ENCODE data around the gene EDC4.

EDC4 gene

DNA sequence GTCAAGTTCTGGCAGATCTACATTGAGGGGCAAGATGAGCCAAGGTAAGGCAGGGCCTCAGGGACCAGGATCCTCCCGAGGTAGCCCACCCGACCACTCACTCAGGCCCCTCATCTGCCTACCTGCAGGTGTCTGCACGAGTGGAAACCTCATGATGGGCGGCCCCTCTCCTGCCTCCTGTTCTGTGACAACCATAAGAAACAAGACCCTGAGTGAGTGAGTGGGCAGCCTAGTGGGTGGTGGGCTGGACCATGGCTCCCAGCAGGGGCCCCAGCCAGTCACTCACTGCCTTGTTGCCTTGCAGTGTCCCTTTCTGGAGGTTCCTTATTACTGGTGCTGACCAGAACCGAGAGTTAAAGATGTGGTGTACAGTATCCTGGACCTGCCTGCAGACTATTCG lies 5.4 kb downstream of the EDC4 start:
- DNase-seq (ENCODE audit: low read depth) = no peak

- no peak for DNase-seq (ENCODE audit: low read depth)
Measured at GRCh38 chr16:67878846-67879245, 6.0 kb downstream of the EDC4 start.

GRCh38 chr16:67879462-67879861 lies 6.6 kb downstream of the EDC4 start:
- DNase-seq (ENCODE audit: low read depth) = no peak

DNA sequence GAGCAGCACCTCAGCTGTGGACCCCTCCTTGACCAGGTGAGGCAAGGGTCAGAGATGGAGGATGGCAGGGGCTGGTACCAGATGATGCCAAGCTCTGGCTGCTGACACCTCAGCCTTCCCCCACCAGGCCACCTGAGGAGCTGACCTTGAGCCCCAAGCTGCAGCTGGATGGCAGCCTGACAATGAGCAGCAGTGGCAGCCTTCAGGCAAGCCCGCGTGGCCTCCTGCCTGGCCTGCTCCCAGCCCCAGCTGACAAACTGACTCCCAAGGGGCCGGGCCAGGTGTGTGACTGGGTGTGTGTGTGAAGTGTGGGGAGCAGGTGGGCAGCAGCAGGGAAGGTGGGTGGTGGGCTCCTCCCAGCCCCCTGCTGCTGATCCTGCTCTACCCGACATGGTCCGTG lies 7.1 kb downstream of the EDC4 start:
- no peak for DNase-seq (ENCODE audit: low read depth)

- no peak for DNase-seq (ENCODE audit: low read depth)
Measured at GRCh38 chr16:67880584-67880983, 7.7 kb downstream of the EDC4 start.

DNA sequence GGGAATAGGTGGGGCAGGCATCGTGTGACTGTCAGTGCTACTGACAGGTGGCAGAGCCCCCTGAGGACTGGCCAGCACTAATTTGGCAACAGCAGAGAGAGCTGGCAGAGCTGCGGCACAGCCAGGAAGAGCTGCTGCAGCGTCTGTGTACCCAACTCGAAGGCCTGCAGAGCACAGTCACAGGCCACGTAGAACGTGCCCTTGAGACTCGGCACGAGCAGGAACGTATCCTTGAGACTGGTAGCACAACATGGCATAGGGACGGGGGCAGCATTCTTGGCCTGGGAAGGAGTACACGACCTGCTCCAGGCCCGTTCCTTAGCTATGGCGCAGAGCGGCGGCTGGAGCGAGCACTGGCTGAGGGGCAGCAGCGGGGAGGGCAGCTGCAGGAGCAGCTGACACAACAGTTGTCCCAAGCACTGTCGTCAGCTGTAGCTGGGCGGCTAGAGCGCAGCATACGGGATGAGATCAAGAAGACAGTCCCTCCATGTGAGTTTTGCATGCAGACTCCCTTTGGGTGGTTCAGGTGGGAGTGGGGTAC lies 8.8 kb downstream of the EDC4 start:
- no peak for DNase-seq (ENCODE audit: low read depth)

DNA sequence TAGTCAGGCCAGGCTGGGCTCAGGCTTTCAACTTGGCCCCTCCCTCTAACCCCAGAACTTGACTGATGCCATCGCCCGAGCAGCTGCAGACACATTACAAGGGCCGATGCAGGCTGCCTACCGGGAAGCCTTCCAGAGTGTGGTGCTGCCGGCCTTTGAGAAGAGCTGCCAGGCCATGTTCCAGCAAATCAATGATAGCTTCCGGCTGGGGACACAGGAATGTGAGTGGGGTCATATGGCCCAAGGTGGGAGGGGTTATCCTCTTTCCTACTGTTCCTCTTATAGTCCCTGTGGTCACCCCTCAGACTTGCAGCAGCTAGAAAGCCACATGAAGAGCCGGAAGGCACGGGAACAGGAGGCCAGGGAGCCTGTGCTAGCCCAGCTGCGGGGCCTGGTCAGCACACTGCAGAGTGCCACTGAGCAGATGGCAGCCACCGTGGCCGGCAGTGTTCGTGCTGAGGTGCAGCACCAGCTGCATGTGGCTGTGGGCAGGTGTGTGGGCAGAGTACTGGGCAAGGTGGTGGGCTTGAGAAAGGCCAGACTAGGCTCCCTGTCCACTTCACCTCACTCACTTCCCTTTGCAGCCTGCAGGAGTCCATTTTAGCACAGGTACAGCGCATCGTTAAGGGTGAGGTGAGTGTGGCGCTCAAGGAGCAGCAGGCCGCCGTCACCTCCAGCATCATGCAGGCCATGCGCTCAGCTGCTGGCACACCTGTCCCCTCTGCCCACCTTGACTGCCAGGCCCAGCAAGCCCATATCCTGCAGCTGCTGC lies 9.7 kb downstream of the EDC4 start:
- no peak for DNase-seq (ENCODE audit: low read depth)

GRCh38 chr16:67883146-67883871 lies 10.5 kb downstream of the EDC4 start:
- no peak for DNase-seq (ENCODE audit: low read depth)

DNA sequence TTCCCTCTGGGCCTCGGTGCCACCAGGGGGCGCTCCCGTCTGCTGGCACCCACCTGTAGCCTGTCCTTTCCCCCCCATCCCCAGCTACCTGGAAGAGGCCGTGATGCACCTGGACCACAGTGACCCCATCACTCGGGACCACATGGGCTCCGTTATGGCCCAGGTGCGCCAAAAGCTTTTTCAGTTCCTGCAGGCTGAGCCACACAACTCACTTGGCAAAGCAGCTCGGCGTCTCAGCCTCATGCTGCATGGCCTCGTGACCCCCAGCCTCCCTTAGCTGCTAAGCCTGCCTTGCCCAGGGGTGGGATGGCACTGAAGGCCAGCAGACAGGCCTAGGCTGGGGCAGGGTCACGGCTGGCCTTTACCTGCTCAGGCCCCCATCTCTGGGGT lies 11.0 kb downstream of the EDC4 start:
- peak; percentile 22 for DNase-seq (ENCODE audit: low read depth)

DNA sequence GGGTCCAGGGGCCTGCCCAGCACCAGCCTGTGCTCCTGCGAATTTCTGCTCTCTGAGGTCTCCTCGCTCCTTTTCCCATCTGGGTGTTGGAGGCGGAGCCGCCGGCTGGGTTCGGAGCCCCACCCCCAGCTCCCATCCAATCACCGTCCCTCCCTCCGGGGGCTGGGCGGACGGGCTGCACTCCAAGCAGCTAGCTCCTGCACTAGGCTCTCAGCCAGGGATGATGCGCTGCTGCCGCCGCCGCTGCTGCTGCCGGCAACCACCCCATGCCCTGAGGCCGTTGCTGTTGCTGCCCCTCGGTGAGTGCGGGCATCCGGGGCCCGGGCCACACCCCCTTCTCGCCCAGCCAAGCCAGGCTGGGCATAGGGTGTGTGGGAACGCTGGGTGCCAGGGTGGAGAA lies 11.8 kb downstream of the EDC4 start, which contains the start of gene NRN1L:
NRN1L (plus strand) TSS at position 202 of the 400 bp plus-strand sequence; CDS start at position 221, 19 bp downstream.
- no peak for DNase-seq (ENCODE audit: low read depth)

GRCh38 chr16:67885545-67885944 lies 12.7 kb downstream of the EDC4 start:
- no peak for DNase-seq (ENCODE audit: low read depth)

DNA sequence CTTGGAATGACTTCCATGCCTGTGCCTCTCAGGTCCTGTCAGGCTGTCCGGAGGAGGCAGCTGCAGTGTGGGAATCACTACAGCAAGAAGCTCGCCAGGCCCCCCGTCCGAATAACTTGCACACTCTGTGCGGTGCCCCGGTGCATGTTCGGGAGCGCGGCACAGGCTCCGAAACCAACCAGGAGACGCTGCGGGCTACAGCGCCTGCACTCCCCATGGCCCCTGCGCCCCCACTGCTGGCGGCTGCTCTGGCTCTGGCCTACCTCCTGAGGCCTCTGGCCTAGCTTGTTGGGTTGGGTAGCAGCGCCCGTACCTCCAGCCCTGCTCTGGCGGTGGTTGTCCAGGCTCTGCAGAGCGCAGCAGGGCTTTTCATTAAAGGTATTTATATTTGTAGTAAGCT lies 13.1 kb downstream of the EDC4 start:
- no peak for DNase-seq (ENCODE audit: low read depth)

DNA sequence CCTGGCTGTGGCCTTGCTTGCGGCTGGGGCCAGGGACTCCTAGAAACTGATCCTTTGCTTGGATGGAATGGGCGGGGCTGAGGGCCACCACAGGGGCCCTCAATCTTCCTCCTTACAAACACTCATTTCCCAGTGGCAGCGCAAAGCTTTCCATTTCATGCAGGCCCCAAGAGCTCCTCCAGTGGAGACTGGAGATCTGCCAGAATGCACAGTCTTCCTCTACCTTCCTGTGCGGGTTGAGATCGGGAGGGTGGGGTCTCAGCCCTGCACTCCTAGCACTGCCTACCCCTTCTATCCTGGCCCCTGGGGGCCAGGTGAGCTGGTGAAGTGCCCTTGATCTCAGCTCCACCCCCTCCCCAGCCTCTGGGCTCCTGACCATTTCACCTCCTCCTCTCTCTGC lies 13.5 kb downstream of the EDC4 start:
- DNase-seq (ENCODE audit: low read depth) = no peak

DNA sequence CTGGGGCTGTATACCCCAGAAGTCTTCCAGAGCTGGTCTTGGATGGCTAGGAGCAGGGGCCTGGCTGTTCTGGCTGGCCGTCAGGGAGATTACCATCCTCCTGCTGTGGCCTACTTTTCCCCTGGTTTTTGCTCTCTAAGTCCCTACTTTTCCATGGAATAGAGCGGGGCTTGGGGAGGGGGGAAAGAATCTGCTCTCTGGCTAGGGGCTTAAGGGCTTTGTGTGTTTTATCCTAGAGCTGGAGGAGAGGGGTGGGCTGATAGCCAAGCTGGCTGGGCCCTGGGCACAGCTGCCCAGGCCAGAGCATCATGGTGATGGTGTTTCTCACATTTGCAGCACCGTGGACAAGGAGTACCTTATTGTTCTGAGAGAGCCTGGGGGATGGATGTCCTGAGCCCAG lies 15.5 kb downstream of the EDC4 start:
- no peak for DNase-seq (ENCODE audit: low read depth)

DNA sequence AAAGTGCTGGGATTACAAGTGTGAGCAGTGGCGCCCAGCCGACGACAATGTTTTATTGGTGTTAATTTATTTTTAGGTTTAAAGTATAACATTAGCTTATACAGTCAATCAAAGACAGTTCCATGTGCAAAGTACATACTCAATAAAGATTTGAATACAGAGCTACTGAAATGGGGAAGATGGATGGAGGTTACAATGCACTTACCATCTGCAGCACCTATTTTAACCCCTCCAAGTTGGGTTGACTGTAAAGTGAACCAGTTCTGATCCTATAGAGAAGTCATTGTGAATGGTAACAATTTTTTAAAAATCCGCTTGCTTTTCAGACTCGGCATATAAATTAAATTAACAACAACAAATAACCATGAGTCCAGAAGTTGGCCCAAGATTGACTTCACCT lies 19.5 kb downstream of the EDC4 start:
- no peak for DNase-seq (ENCODE audit: low read depth)

GRCh38 chr16:67892899-67893742 lies 20.3 kb downstream of the EDC4 start, which contains the start of gene PSKH1:
Gene PSKH1, plus strand, starts transcription at chr16:67893254. Its CDS starts 15,496 bp downstream, at chr16:67908750.
- DNase-seq (ENCODE audit: low read depth) = peak; percentile 74

GRCh38 chr16:67893743-67894399 lies 21.0 kb downstream of the EDC4 start:
- DNase-seq (ENCODE audit: low read depth) = no peak

DNA sequence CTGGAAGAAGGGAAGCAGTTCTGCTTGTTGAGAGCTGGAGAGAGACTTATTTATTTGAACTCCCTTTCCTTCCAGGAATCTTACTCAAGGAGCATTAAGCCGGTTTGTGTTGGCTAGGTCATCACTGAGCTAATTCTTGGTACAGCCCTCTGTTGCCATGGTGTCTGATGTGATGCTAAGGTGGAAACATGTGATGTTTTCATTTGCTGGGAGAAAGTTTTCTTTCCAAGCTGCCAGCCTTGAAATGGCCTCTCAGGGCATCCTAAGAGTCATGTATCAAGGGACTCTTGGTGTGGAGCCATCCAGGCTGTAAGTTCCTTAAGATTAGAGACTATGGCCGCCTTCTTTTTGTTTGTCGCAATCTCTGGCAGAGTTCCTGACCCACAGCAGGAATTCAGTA lies 24.4 kb downstream of the EDC4 start:
- no peak for DNase-seq (ENCODE audit: low read depth)

- no peak for DNase-seq (ENCODE audit: low read depth)
Measured at GRCh38 chr16:67901734-67902133, 28.9 kb downstream of the EDC4 start.

- no peak for DNase-seq (ENCODE audit: low read depth)
Measured at GRCh38 chr16:67902831-67903230, 30.0 kb downstream of the EDC4 start.

DNA sequence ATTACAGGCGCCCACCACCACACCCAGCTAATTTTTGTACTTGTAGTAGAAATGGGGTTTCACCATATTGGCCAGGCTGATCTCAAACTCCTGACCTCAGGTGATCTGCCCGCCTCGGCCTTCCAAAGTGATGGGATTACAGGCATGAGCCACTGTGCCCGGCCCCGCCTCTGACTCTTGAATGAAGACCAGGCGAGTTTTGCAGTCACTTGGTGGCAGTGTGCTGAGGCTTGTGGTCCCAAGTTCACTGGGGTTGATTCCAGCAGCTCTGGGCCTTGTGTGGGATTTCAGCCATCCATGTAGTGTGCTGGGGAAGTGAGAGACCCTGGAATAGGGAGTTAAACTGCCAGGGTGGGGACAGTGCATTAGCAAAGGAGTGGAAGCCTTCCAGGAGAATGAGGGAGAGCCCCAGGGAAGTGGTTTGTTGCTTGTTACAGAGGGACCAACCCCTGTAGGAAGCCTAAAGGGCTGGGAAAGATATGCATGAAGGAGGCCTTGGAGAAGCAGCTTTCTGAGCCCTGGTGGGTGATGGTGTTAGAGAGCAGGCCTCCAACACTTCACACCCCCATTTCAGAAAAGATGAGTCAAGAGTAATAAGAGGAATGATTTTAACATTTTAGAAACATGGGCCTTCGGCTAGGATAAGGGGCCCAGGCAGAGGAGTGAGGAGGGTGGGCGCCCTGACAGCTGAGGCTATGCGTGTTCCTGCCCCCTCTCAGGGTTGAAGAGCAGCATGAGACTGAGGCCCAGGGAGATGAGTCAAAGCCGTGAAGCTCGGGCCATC lies 34.7 kb downstream of the EDC4 start:
- DNase-seq (ENCODE audit: low read depth) = no peak
